ENCODE results near the gene CAMK1D. TPM values are rescaled to one million over a fixed set of nuclear protein-coding genes. Genes with fewer than 3 reads are reported as not detected.
A peak's percentile ranks its signal among the peaks of the same experiment; 100 is the strongest.

Gene CAMK1D
- total and polyA plus RNA-seq, 9 donors = 1.8 to 11.7 (median 5.5) TPM

DNA sequence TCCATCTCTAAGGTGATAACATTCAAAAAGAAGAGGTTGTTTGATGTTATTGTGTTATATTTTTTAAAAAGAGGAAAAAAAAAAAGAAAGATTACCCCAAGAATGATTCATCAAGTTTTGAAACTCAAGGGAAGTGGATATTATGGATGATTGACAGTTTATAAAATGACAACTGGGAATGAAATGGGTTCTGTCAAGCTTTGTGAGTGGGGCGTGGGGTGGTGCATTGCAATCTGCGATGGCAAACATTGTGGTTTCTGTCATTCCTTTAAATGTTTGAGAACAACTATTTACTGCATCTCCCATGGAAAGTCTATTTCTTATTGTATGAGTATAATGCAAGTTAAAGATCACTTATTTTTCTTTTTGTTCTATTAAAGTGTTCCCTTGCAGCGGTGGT, 355.1 kb downstream of the CAMK1D start:
- Histone ChIP-seq H3K27me3 (no peaks in the 10 kb centered on the region), H3K27ac (no peak overlapping the region), H3K4me3 (no peak overlapping the region), H3K4me1 (ENCODE audit: insufficient read depth) (peaks cover 9% of the 10 kb centered on the region), H3K36me3 (no peaks in the 10 kb centered on the region), H3K9me3 (no peaks in the 10 kb centered on the region)
- DNase-seq = no peak
- no peak for TF ChIP-seq EP300 (IDR thresholded peaks at IDR 0.05)
- TF ChIP-seq CTCF (IDR thresholded peaks at IDR 0.05) = no peak
- TF ChIP-seq POLR2A (IDR thresholded peaks at IDR 0.05) = no peak
- intact Hi-C loops (cut with DNase I) = loop anchor here in 1 of 4 donors (10.0 kb wide), 1 partner anchor 350 kb away; no protein-coding TSS in a partner anchor
- WGBS, 3 donors = 92 to 96% (median 94%) methylated on average over 3 of the region's 3 CpGs

- no peak for DNase-seq
- 88 to 92% (median 90%) methylated on average over 4 of the region's 4 CpGs for WGBS, 3 donors
- H3K36me3 ChIP-seq = no peaks in the 10 kb centered on the region
- H3K27me3 ChIP-seq = no peaks in the 10 kb centered on the region
- intact Hi-C loops (cut with DNase I) = loop anchor here in 1 of 4 donors (10.0 kb wide), 1 partner anchor 351 kb away; no protein-coding TSS in a partner anchor
- peaks cover 9% of the 10 kb centered on the region for H3K4me1 ChIP-seq (ENCODE audit: insufficient read depth)
- TF ChIP-seq EP300 (IDR thresholded peaks at IDR 0.05) (no peak), POLR2A (IDR thresholded peaks at IDR 0.05) (no peak), CTCF (IDR thresholded peaks at IDR 0.05) (no peak)
- no peak overlapping the region for H3K4me3 ChIP-seq
- H3K27ac ChIP-seq = no peak overlapping the region
- H3K9me3 ChIP-seq = no peaks in the 10 kb centered on the region
Measured at GRCh38 chr10:12705943-12706342, 356.6 kb downstream of the CAMK1D start.

DNA sequence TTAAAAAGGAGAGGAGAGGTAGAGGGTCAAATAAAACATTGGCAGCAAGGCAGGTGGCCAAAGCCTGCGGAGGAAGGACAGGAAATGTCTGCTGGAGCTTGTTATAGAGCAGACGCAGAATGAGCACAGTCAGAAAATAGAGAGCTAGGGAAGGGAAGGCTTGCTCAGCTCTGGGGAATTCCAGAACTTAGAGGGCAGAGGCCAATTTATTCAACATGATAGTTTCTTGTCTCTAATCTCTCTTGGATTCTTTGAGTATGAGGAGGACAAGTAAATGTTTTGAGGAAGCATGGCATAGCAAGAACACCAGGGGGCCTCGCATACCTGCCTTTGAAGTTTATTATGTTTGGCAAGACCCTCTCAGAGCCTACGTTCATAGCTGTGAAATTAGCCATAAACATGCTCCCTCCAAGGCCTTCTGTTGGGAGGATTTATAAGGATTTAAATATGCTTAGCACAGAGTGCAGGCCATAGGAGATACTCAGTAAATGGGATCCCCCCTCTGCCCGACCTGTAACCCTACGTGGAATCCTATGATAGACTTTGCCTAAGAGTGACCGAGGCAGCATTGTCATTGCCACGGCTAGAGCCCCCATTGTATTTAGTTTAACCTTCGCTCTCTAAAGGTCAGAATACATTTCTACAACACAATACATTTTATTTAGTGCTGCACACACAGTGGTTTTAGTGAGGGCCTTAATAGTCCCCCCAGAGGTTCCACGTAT, 358.3 kb downstream of the CAMK1D start:
- Histone ChIP-seq H3K9me3 (no peaks in the 10 kb centered on the region), H3K27ac (peak overlapping the region; percentile 23 to 47), H3K36me3 (no peaks in the 10 kb centered on the region), H3K4me1 (ENCODE audit: insufficient read depth) (peaks cover 9% of the 10 kb centered on the region), H3K27me3 (no peaks in the 10 kb centered on the region), H3K4me3 (no peak overlapping the region)
- peak; percentile 52 to 69 (median 61) for DNase-seq
- intact Hi-C loops (cut with DNase I) = loop anchor here in 1 of 4 donors (10.0 kb wide), 1 partner anchor 353 kb away; no protein-coding TSS in a partner anchor
- WGBS, 3 donors = 19 to 27% (median 24%) methylated on average over 10 of the region's 10 CpGs
- TF ChIP-seq CTCF (IDR thresholded peaks at IDR 0.05) = peak in 1 of 3 donors; percentile 56
- no peak for TF ChIP-seq POLR2A (IDR thresholded peaks at IDR 0.05)

- Histone ChIP-seq H3K27ac (peak overlapping the region in 1 of 2 donors; percentile 29), H3K36me3 (no peaks in the 10 kb centered on the region), H3K4me3 (no peak overlapping the region), H3K9me3 (no peaks in the 10 kb centered on the region), H3K27me3 (no peaks in the 10 kb centered on the region), H3K4me1 (ENCODE audit: insufficient read depth) (peaks cover 9% of the 10 kb centered on the region)
- TF ChIP-seq CTCF (IDR thresholded peaks at IDR 0.05) (no peak), EP300 (IDR thresholded peaks at IDR 0.05) (no peak), POLR2A (IDR thresholded peaks at IDR 0.05) (no peak)
- intact Hi-C loops (cut with DNase I) = loop anchor here in 1 of 4 donors (10.0 kb wide), 1 partner anchor 354 kb away; no protein-coding TSS in a partner anchor
- WGBS, 3 donors = 23 to 31% (median 27%) methylated on average over 3 of the region's 3 CpGs
- no peak for DNase-seq
Measured at GRCh38 chr10:12709000-12709401, 359.7 kb downstream of the CAMK1D start.
